ENCODE data around the gene FBLN1. TPM values are rescaled to one million over a fixed set of nuclear protein-coding genes. Genes with fewer than 3 reads are reported as not detected.

Gene FBLN1
- total RNA-seq, 8 experiments from 2014 or later: 1.2 to 67.4 (median 4.5) TPM

DNA sequence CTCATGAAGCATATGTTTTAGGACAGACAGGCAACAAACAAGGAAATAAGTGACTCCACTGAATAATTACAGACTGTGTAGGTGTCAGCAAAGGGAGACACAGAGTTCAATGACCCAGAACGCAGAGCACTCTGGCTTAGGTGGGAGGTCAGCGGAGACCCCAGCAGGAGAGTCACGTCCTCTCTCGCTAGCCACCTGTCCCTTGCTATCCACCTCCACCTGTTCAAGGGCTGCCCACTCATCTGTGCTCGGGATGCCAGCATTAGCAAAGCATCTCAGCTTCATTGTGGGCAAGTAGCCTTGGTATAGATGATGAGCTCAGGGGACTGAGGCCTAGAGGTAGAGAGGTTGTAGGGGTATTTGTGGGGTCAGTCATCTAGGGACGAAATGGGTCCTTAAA is 147.1 kb downstream of the FBLN1 start:
- 82 to 100% (median 97%) methylated on average over 1 to 4 of the region's 6 CpGs; no CpG with 5 or more reads in 4 of the 10 experiments for WGBS, 10 experiments
- in situ Hi-C loops (cut with MboI; ENCODE audit: low pct_unique_long_range_greater_than_20kb in 2 of 9, low sequenced_read_pairs in 9 of 9, unreplicated experiment in 9 of 9): loop anchor here in 1 of 9 experiments (25.0 kb wide), 1 partner anchor 187 kb away; no protein-coding TSS in a partner anchor
- Histone ChIP-seq H3K4me3 (no peak overlapping the region), H3K4me1 (replicated peaks in 1 of 2) (no peaks in the 10 kb centered on the region), H3K27ac (no peak overlapping the region)
- no peak for ATAC-seq (replicated peaks in 6 of 8)

DNA sequence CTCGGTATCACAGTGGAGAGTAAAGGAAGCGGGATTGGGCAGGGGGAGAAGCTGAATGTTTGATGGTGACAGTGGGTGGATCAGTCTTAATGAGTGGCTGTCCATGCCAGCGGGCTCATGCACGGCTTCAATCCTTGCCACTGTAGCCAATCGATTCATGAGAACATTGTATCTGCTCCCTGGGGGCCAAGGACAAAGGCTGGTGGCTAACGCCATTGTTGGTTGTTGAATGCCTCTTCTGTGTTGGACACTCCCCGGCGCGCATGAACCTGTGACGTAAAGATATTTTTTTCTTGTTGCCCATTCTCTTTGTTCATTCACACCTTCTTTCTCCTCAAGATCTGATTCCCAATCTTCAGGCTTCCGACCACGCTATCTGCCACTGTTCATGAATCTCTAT is 148.0 kb downstream of the FBLN1 start:
- WGBS, 10 experiments: 80 to 100% (median 92%) methylated on average over 1 to 10 of the region's 12 CpGs; no CpG with 5 or more reads in 1 of the 10 experiments
- no peak for ATAC-seq (replicated peaks in 6 of 8)
- H3K27ac ChIP-seq: no peak overlapping the region
- H3K4me3 ChIP-seq: no peak overlapping the region
- no peaks in the 10 kb centered on the region for H3K4me1 ChIP-seq (replicated peaks in 1 of 2)
- in situ Hi-C loops (cut with MboI; ENCODE audit: low pct_unique_long_range_greater_than_20kb in 2 of 9, low sequenced_read_pairs in 9 of 9, unreplicated experiment in 9 of 9): loop anchor here in 1 of 9 experiments (25.0 kb wide), 1 partner anchor 187 kb away; no protein-coding TSS in a partner anchor

Other genes with a start within 250 kb of the FBLN1 start
- not detected for gene UPK3A, start 217.9 kb upstream of the FBLN1 start, total RNA-seq
- gene FAM118A, start 192.9 kb upstream of the FBLN1 start, total RNA-seq: 100 to 1,000 TPM in 1 of 8 experiments, 10 to 100 TPM in 7; 11.3 to 131 (median 16.0) TPM
- under 1 TPM in 7 of 8 experiments, not detected in 1; 0.05 to 0.21 (median 0.09) TPM for gene SMC1B, start 89.3 kb upstream of the FBLN1 start, total RNA-seq
- 1 to 10 TPM in 3 of 8 experiments, under 1 TPM in 4, not detected in 1; 0.43 to 2.9 (median 0.92) TPM for gene RIBC2, start 89.2 kb upstream of the FBLN1 start, total RNA-seq
- gene ATXN10, start 169.0 kb downstream of the FBLN1 start, total RNA-seq: 100 to 1,000 TPM in 3 of 8 experiments, 10 to 100 TPM in 5; 61.1 to 122 (median 89.1) TPM

All from motor neuron (in vitro differentiated cells).